Activated CD4-positive, alpha-beta T cell treated with anti-CD3 and anti-CD28 coated beads, Interleukin-2, amount 50 U/mL, for 1 hour (primary cell): ENCODE results near the gene CCDC85A.

Experiments used
- DNase-seq: peaks from one replicate; pipeline ENCODE4 v3.0.0-alpha.2; 2020

Gene CCDC85A

GRCh38 chr2:56244506-56244905, 60.7 kb downstream of the CCDC85A start:
- DNase-seq: no peak

GRCh38 chr2:56244911-56245530, 61.2 kb downstream of the CCDC85A start:
- DNase-seq: no peak

GRCh38 chr2:56248965-56249742, 65.4 kb downstream of the CCDC85A start:
- no peak for DNase-seq

GRCh38 chr2:56250153-56250729, 66.5 kb downstream of the CCDC85A start:
- no peak for DNase-seq

GRCh38 chr2:56260415-56260814, 76.6 kb downstream of the CCDC85A start:
- no peak for DNase-seq

GRCh38 chr2:56262241-56262640, 78.5 kb downstream of the CCDC85A start:
- DNase-seq: no peak

- no peak for DNase-seq
Measured at GRCh38 chr2:56263876-56264275, 80.1 kb downstream of the CCDC85A start.

- no peak for DNase-seq
Measured at GRCh38 chr2:56266761-56267414, 83.1 kb downstream of the CCDC85A start.

GRCh38 chr2:56267415-56267788, 83.6 kb downstream of the CCDC85A start:
- no peak for DNase-seq

- DNase-seq: no peak
Measured at GRCh38 chr2:56268856-56269255, 85.1 kb downstream of the CCDC85A start.

GRCh38 chr2:56271275-56271674, 87.5 kb downstream of the CCDC85A start:
- DNase-seq: no peak

GRCh38 chr2:56285224-56285623, 101.4 kb downstream of the CCDC85A start:
- no peak for DNase-seq

GRCh38 chr2:56286936-56287335, 103.1 kb downstream of the CCDC85A start:
- no peak for DNase-seq

GRCh38 chr2:56287508-56287907, 103.7 kb downstream of the CCDC85A start:
- no peak for DNase-seq

GRCh38 chr2:56287974-56288373, 104.2 kb downstream of the CCDC85A start:
- no peak for DNase-seq

GRCh38 chr2:56288838-56289580, 105.2 kb downstream of the CCDC85A start:
- no peak for DNase-seq

- DNase-seq: no peak
Measured at GRCh38 chr2:56291711-56292110, 107.9 kb downstream of the CCDC85A start.

- DNase-seq: no peak
Measured at GRCh38 chr2:56292951-56293350, 109.2 kb downstream of the CCDC85A start.

GRCh38 chr2:56295666-56296065, 111.9 kb downstream of the CCDC85A start:
- no peak for DNase-seq

GRCh38 chr2:56297671-56298070, 113.9 kb downstream of the CCDC85A start:
- no peak for DNase-seq

- DNase-seq: no peak
Measured at GRCh38 chr2:56299171-56299691, 115.4 kb downstream of the CCDC85A start.

- no peak for DNase-seq
Measured at GRCh38 chr2:56309626-56310170, 125.9 kb downstream of the CCDC85A start.
